RWPE2 (cell line): ENCODE results near the gene SH3PXD2B.

Experiments
- ATAC-seq: fragments of 200-7000 bp; cut with Tn5 transposase; 3 replicates; pipeline ENCODE4 v1.9.1; 2021; ENCODE audit warnings: low read depth
- DNase-seq: peaks from one replicate; pipeline ENCODE4 v3.0.0-alpha.2; 2020; ENCODE audit warnings: low spot score
- H3K27ac ChIP-seq: fragments of 450-650 bp; 2 replicates; pipeline ENCODE4 v1.5.1; 2017; ENCODE audit warnings: mild to moderate bottlenecking; ENCODE audit not compliant: poor library complexity, severe bottlenecking
- H3K27me3 ChIP-seq: fragments of 250-450 bp; sonication (Bioruptor Pico); 2 replicates; pipeline ENCODE4 v1.5.1; 2021; ENCODE audit warnings: mild to moderate bottlenecking, moderate library complexity; ENCODE audit not compliant: insufficient read depth, poor library complexity, severe bottlenecking
- H3K36me3 ChIP-seq: fragments of 250-450 bp; sonication (Bioruptor Pico); 2 replicates; pipeline ENCODE4 v1.5.1; 2020; ENCODE audit warnings: low read depth, mild to moderate bottlenecking, moderate library complexity
- H3K4me1 ChIP-seq: fragments of 250-450 bp; sonication (Bioruptor Pico); 2 replicates; pipeline ENCODE4 v1.5.1; 2021; ENCODE audit warnings: mild to moderate bottlenecking, moderate library complexity; ENCODE audit not compliant: insufficient read depth, poor library complexity, severe bottlenecking
- H3K4me3 ChIP-seq: fragments of 250-450 bp; sonication (Bioruptor Pico); 2 replicates; pipeline ENCODE4 v1.5.1; 2021; ENCODE audit warnings: mild to moderate bottlenecking, moderate library complexity; ENCODE audit not compliant: severe bottlenecking
- H3K9me3 ChIP-seq: fragments of 250-450 bp; sonication (Bioruptor Pico); 2 replicates; pipeline ENCODE4 v1.5.1; 2021; ENCODE audit warnings: mild to moderate bottlenecking, moderate library complexity; ENCODE audit not compliant: severe bottlenecking
- CTCF ChIP-seq: fragments of 450-650 bp; IDR thresholded peaks from one replicate; pipeline ENCODE4 v1.5.1; 2017; ENCODE audit warnings: mild to moderate bottlenecking, moderate library complexity; ENCODE audit not compliant: poor library complexity, severe bottlenecking

Gene SH3PXD2B

GRCh38 chr5:172425402-172425801 lies 28.9 kb downstream of the SH3PXD2B start:
- ATAC-seq (no peak), DNase-seq (no peak)
- Histone ChIP-seq H3K36me3 (peaks cover 18% of the 10 kb centered on the region), H3K4me1 (peaks cover 10% of the 10 kb centered on the region), H3K4me3 (no peak overlapping the region), H3K27ac (no peak overlapping the region), H3K9me3 (no peaks in the 10 kb centered on the region), H3K27me3 (no peaks in the 10 kb centered on the region)
- TF ChIP-seq CTCF: no peak

DNA sequence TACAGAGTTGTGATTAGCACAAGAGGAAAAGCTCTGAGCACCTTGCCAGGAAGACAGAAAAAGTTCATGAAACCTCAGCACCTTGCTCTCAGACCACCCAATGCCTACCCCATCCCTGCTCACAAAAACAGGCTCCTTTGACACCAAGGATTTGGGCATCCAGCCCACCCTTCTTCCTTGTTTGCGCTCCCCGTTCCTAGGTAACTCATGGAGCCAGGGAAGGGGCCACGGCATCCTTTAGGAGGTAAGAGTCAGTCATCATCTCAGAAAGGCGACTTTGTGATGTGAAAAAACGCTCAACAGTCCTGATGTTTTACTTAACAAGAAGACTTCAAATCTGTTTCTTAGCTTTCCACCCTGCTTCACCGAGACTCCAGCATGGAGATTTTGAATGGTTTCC lies 29.5 kb downstream of the SH3PXD2B start:
- TF ChIP-seq CTCF: no peak
- H3K4me3 ChIP-seq: no peak overlapping the region
- ATAC-seq (no peak), DNase-seq (no peak)
- H3K9me3 ChIP-seq: no peaks in the 10 kb centered on the region
- H3K27ac ChIP-seq: no peak overlapping the region
- H3K27me3 ChIP-seq: no peaks in the 10 kb centered on the region
- peaks cover 16% of the 10 kb centered on the region for H3K4me1 ChIP-seq
- peaks cover 23% of the 10 kb centered on the region for H3K36me3 ChIP-seq

DNA sequence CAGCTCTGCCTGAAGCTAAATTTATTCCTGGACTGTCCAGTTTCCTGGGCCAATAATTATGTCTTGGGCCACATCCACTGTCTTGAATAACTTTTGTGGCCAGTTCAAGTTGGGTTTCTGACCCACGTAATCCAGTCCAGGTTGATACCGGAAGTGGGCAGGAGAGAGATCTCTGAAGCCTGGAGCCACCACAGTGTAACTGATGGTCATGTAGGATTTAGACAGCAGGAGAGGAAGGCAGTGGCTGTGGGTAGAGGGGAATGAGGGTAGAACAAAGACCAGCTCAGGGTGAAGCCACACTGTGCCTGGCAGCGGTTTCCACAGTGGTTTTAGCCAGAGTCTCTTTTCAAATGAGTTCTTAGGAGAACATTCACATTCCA lies 30.2 kb downstream of the SH3PXD2B start:
- Histone ChIP-seq H3K27ac (no peak overlapping the region), H3K27me3 (no peaks in the 10 kb centered on the region), H3K4me1 (peaks cover 23% of the 10 kb centered on the region), H3K4me3 (no peak overlapping the region), H3K36me3 (peaks cover 28% of the 10 kb centered on the region), H3K9me3 (no peaks in the 10 kb centered on the region)
- no peak for DNase-seq
- no peak for TF ChIP-seq CTCF
- ATAC-seq: no peak

GRCh38 chr5:172423379-172424110 lies 30.8 kb downstream of the SH3PXD2B start:
- no peak overlapping the region for H3K27ac ChIP-seq
- no peaks in the 10 kb centered on the region for H3K9me3 ChIP-seq
- TF ChIP-seq CTCF: no peak
- no peak overlapping the region for H3K4me3 ChIP-seq
- H3K27me3 ChIP-seq: no peaks in the 10 kb centered on the region
- no peak for ATAC-seq
- no peak for DNase-seq
- peaks cover 28% of the 10 kb centered on the region for H3K4me1 ChIP-seq
- peaks cover 28% of the 10 kb centered on the region for H3K36me3 ChIP-seq

- no peak for TF ChIP-seq CTCF
- no peak for DNase-seq
- no peak for ATAC-seq
These were observed 32.1 kb downstream of the SH3PXD2B start for GRCh38 chr5:172422255-172422654.

More at GRCh38 chr5:172422255-172422654, 32.1 kb downstream of the SH3PXD2B start:
- H3K36me3 ChIP-seq: peaks cover 35% of the 10 kb centered on the region
- H3K9me3 ChIP-seq: no peaks in the 10 kb centered on the region
- H3K27ac ChIP-seq: no peak overlapping the region
- H3K4me3 ChIP-seq: no peak overlapping the region
- H3K27me3 ChIP-seq: no peaks in the 10 kb centered on the region
- peaks cover 39% of the 10 kb centered on the region for H3K4me1 ChIP-seq
